Activated CD4-positive, alpha-beta T cell treated with anti-CD3 and anti-CD28 coated beads for 36 hours (primary cell): Measurements from ENCODE around the gene SEMA5A. TPM values are rescaled to one million over a fixed set of nuclear protein-coding genes. Genes with fewer than 3 reads are reported as not detected.

Experiments used
- ATAC-seq: fragments of 200-7000 bp; cut with Tn5 transposase; one replicate; pipeline ENCODE4 v1.10.0; 2021; ENCODE audit warnings: mild to moderate bottlenecking, moderate library complexity
- CTCF ChIA-PET: fragments of 350-600 bp; sonication (Branson Sonifier 250); formaldehyde crosslinking; loops from one replicate; lab custom pipeline; 2021; ENCODE audit warnings: antibody characterized with exemption; lab: Charles Lee
- POLR2A ChIA-PET: fragments of 350-600 bp; sonication (Branson Sonifier 250); formaldehyde crosslinking; loops from one replicate; lab custom pipeline; 2021; ENCODE audit warnings: antibody characterized with exemption, inconsistent platforms; lab: Charles Lee
- DNase-seq: peaks from one replicate; pipeline ENCODE4 v3.0.0-alpha.2; 2020
- H3K27ac Mint-ChIP-seq: one replicate; pipeline ENCODE4 v1.8.0; 2021; ENCODE audit warnings: mixed read lengths
- H3K27me3 Mint-ChIP-seq: one replicate; pipeline ENCODE4 v1.8.0; 2021; ENCODE audit warnings: mixed read lengths
- H3K36me3 Mint-ChIP-seq: one replicate; pipeline ENCODE4 v1.8.0; 2021; ENCODE audit warnings: low read depth, mixed read lengths
- H3K4me1 Mint-ChIP-seq: one replicate; pipeline ENCODE4 v1.8.0; 2021; ENCODE audit warnings: mixed read lengths
- H3K4me3 Mint-ChIP-seq: one replicate; pipeline ENCODE4 v1.8.0; 2021; ENCODE audit warnings: mild to moderate bottlenecking, moderate library complexity, mixed read lengths
- H3K9me3 Mint-ChIP-seq: one replicate; pipeline ENCODE4 v1.8.0; 2021; ENCODE audit warnings: low read depth, mixed read lengths
- intact Hi-C, 2 experiments: fragments of 100-400 bp; cut with DNase I in 1 of 2; cut with micrococcal nuclease in 1 of 2; formaldehyde crosslinking; loops; one replicate each; pipeline versions ENCODE4 v1.14.2 to v1.15.1; 2022 to 2024; cut with DNase I, micrococcal nuclease
- total RNA-seq, 2 experiments: library from RNA; stranded (reverse); gene quantifications; one replicate each; pipeline ENCODE4 v1.2.3, GENCODE V29; 2021

Gene SEMA5A
- total RNA-seq, 2 experiments from 2014 or later: 0.04 TPM; not detected in 1

GRCh38 chr5:9431151-9431495 is 114.8 kb downstream of the SEMA5A start:
- ATAC-seq (no peak), DNase-seq (no peak)
- Mint-ChIP-seq H3K4me3 (no peak overlapping the region), H3K9me3 (no peaks in the 10 kb centered on the region), H3K36me3 (no peaks in the 10 kb centered on the region), H3K27ac (no peak overlapping the region), H3K4me1 (no peaks in the 10 kb centered on the region), H3K27me3 (no peaks in the 10 kb centered on the region)
- CTCF ChIA-PET: no interaction called here
- intact Hi-C loops: no loop called here
- POLR2A ChIA-PET: no interaction called here

DNA sequence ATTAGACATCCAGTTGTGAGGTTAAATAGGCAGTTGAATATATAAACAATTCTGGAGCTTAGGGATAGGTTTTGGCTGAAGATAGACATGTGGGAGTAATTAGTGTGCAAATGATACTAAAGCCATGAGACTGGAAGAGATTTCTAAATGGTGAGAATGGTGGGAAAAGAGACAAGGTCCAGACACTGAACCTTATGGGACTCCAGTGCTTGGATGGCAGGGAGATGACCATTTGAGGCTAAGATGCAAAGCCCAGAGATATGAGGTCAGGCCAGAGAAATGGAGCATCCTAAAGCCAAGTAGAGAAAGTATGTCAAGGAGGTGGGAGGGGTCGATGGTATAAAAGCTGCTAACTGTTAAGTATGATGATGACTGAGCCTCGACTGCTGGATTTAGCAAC is 115.6 kb downstream of the SEMA5A start:
- H3K4me3 Mint-ChIP-seq: no peak overlapping the region
- H3K36me3 Mint-ChIP-seq: no peaks in the 10 kb centered on the region
- ChIA-PET CTCF (no interaction called here), POLR2A (no interaction called here)
- no peaks in the 10 kb centered on the region for H3K9me3 Mint-ChIP-seq
- DNase-seq (no peak), ATAC-seq (no peak)
- H3K27me3 Mint-ChIP-seq: no peaks in the 10 kb centered on the region
- no peaks in the 10 kb centered on the region for H3K4me1 Mint-ChIP-seq
- intact Hi-C loops: no loop called here
- no peak overlapping the region for H3K27ac Mint-ChIP-seq

DNA sequence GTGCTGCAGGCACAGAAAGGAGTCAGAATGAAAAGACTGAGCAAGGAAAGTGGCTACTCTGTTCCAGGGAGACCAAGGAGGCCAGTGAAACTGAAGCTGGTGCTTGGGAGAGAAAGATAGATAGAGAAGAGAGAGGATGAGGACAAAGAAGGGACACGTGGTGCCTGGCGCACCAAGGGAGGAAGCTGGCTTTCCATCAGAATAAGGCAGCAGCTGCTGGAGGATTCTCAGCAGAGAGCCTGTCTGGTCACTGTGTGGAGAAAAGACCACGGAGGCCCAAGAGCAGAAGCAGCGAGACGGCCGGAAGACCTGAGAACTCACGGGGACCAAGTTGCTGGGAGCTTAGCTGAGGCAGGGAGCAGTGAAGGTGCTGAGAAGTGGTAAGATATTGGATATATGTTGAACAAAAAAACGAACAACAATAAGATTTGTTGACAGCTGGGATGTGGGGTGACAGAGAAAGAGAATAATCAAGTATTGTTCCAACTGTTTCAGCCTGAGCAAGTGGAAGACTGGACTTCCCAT is 116.1 kb downstream of the SEMA5A start:
- no peak overlapping the region for H3K4me3 Mint-ChIP-seq
- DNase-seq: no peak
- no peaks in the 10 kb centered on the region for H3K9me3 Mint-ChIP-seq
- no peaks in the 10 kb centered on the region for H3K4me1 Mint-ChIP-seq
- ChIA-PET POLR2A (no interaction called here), CTCF (no interaction called here)
- no peaks in the 10 kb centered on the region for H3K27me3 Mint-ChIP-seq
- intact Hi-C loops: no loop called here
- no peaks in the 10 kb centered on the region for H3K36me3 Mint-ChIP-seq
- H3K27ac Mint-ChIP-seq: no peak overlapping the region
- no peak for ATAC-seq

- intact Hi-C loops: no loop called here
- CTCF ChIA-PET: no interaction called here
- Mint-ChIP-seq H3K27ac (no peak overlapping the region), H3K4me1 (no peaks in the 10 kb centered on the region), H3K4me3 (no peak overlapping the region), H3K9me3 (no peaks in the 10 kb centered on the region), H3K27me3 (no peaks in the 10 kb centered on the region), H3K36me3 (no peaks in the 10 kb centered on the region)
- POLR2A ChIA-PET: no interaction called here
- DNase-seq: no peak
- ATAC-seq: no peak
Measured at GRCh38 chr5:9428272-9428671, 117.6 kb downstream of the SEMA5A start.

- Mint-ChIP-seq H3K4me1 (no peaks in the 10 kb centered on the region), H3K27ac (no peak overlapping the region), H3K36me3 (no peaks in the 10 kb centered on the region), H3K27me3 (no peaks in the 10 kb centered on the region), H3K4me3 (no peak overlapping the region), H3K9me3 (no peaks in the 10 kb centered on the region)
- POLR2A ChIA-PET: no interaction called here
- DNase-seq: no peak
- intact Hi-C loops: no loop called here
- CTCF ChIA-PET: no interaction called here
- no peak for ATAC-seq
Measured at GRCh38 chr5:9425710-9426109, 120.2 kb downstream of the SEMA5A start.

GRCh38 chr5:9423571-9423970 is 122.3 kb downstream of the SEMA5A start:
- Mint-ChIP-seq H3K9me3 (peaks cover 9% of the 10 kb centered on the region), H3K4me3 (no peak overlapping the region), H3K4me1 (no peaks in the 10 kb centered on the region), H3K36me3 (no peaks in the 10 kb centered on the region), H3K27me3 (no peaks in the 10 kb centered on the region), H3K27ac (no peak overlapping the region)
- ChIA-PET POLR2A (no interaction called here), CTCF (no interaction called here)
- DNase-seq (no peak), ATAC-seq (no peak)
- intact Hi-C loops: no loop called here

DNA sequence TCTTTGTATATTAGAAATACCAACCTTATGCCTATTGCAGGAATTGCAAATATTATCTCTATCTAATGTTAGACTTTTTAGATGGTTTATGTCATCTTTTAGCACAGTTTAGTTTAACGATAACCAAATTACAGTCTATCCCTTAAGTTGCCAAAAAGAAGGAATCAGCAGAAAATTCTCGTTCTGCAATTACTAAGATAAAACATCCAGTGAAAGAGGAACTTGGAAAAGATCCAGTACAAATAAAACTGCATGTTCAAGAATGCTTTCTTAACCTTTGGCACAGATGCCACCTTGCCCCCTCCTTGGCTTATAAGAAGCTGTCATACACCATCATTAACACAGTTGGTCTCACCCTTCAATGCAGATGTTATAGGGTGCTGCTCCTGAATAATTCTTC is 124.0 kb downstream of the SEMA5A start:
- peaks cover 9% of the 10 kb centered on the region for H3K9me3 Mint-ChIP-seq
- no peak overlapping the region for H3K4me3 Mint-ChIP-seq
- ChIA-PET POLR2A (no interaction called here), CTCF (no interaction called here)
- no peaks in the 10 kb centered on the region for H3K36me3 Mint-ChIP-seq
- no peaks in the 10 kb centered on the region for H3K4me1 Mint-ChIP-seq
- ATAC-seq (no peak), DNase-seq (no peak)
- H3K27me3 Mint-ChIP-seq: no peaks in the 10 kb centered on the region
- H3K27ac Mint-ChIP-seq: no peak overlapping the region
- intact Hi-C loops: no loop called here

- H3K4me1 Mint-ChIP-seq: no peaks in the 10 kb centered on the region
- intact Hi-C loops: no loop called here
- H3K27me3 Mint-ChIP-seq: no peaks in the 10 kb centered on the region
- H3K4me3 Mint-ChIP-seq: no peak overlapping the region
- ATAC-seq (no peak), DNase-seq (no peak)
- H3K9me3 Mint-ChIP-seq: peaks cover 9% of the 10 kb centered on the region
- H3K36me3 Mint-ChIP-seq: no peaks in the 10 kb centered on the region
- H3K27ac Mint-ChIP-seq: no peak overlapping the region
- CTCF ChIA-PET: no interaction called here
- POLR2A ChIA-PET: no interaction called here
Measured at GRCh38 chr5:9419794-9420193, 126.1 kb downstream of the SEMA5A start.

DNA sequence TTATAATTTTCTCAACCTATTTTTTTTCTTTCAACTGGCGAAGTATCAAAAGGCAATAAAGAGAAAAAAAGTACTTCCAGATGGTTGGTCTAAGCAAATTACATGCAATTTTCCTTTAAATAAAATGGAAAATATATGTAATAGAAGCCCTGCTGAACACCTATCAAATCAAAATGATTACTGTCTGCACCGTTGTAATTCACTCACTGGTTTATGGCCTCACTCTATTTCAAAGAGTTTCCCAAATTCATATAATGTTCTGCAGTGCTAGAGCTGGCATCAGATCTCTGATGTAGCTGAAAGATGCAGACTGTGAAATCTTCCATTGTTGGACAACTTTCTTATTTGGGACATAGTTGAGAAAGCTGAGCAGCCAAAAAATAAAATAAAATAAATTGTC is 130.3 kb downstream of the SEMA5A start:
- no peaks in the 10 kb centered on the region for H3K4me1 Mint-ChIP-seq
- no peaks in the 10 kb centered on the region for H3K36me3 Mint-ChIP-seq
- H3K4me3 Mint-ChIP-seq: no peak overlapping the region
- ATAC-seq (no peak), DNase-seq (no peak)
- no peaks in the 10 kb centered on the region for H3K27me3 Mint-ChIP-seq
- ChIA-PET POLR2A (no interaction called here), CTCF (no interaction called here)
- H3K27ac Mint-ChIP-seq: no peak overlapping the region
- peaks cover 11% of the 10 kb centered on the region for H3K9me3 Mint-ChIP-seq
- intact Hi-C loops: no loop called here

GRCh38 chr5:9415091-9415490 is 130.8 kb downstream of the SEMA5A start:
- ATAC-seq (no peak), DNase-seq (no peak)
- no peaks in the 10 kb centered on the region for H3K36me3 Mint-ChIP-seq
- CTCF ChIA-PET: no interaction called here
- H3K9me3 Mint-ChIP-seq: peaks cover 11% of the 10 kb centered on the region
- no peak overlapping the region for H3K27ac Mint-ChIP-seq
- no peak overlapping the region for H3K4me3 Mint-ChIP-seq
- no peaks in the 10 kb centered on the region for H3K4me1 Mint-ChIP-seq
- intact Hi-C loops: no loop called here
- H3K27me3 Mint-ChIP-seq: no peaks in the 10 kb centered on the region
- POLR2A ChIA-PET: no interaction called here

GRCh38 chr5:9411142-9411541 is 134.7 kb downstream of the SEMA5A start:
- ATAC-seq (no peak), DNase-seq (no peak)
- intact Hi-C loops: no loop called here
- ChIA-PET CTCF (no interaction called here), POLR2A (no interaction called here)
- Mint-ChIP-seq H3K27me3 (no peaks in the 10 kb centered on the region), H3K4me1 (no peaks in the 10 kb centered on the region), H3K9me3 (peaks cover 5% of the 10 kb centered on the region), H3K4me3 (no peak overlapping the region), H3K27ac (no peak overlapping the region), H3K36me3 (no peaks in the 10 kb centered on the region)

DNA sequence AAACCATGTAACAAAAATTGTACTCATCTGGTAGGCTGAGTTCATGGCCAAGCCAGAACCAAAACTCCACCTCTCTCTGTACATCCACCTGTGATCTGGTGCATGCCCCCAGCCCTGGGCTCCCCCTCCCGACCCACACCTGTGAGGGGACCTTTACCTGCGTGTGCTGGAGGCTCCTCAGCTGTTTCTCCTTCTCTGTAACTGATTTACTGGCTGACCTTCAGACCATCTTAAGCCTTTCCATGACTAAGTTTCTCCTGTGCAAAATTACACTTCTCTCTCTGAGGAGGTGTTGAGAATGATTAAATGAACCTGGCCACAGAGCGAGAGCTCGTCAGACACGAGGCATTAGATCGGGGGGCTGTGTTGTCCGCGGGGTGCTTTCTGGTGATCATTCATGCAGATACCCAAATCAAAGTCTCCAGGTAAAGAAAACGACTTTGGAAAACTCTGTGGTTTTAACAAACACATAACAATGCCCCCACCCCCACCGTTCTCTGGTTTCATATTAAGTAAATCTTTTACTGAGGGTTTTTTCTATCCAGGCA is 136.4 kb downstream of the SEMA5A start:
- Mint-ChIP-seq H3K9me3 (peaks cover 5% of the 10 kb centered on the region), H3K27ac (no peak overlapping the region), H3K4me3 (no peak overlapping the region), H3K27me3 (no peaks in the 10 kb centered on the region), H3K4me1 (no peaks in the 10 kb centered on the region), H3K36me3 (no peaks in the 10 kb centered on the region)
- ATAC-seq: no peak
- DNase-seq: no peak
- intact Hi-C loops: no loop called here
- ChIA-PET POLR2A (no interaction called here), CTCF (interaction anchor here (0.8 kb wide), 1 partner anchor 1735 kb away, joined by 3 read pairs; no protein-coding TSS in a partner anchor)

GRCh38 chr5:9408964-9409363 is 136.9 kb downstream of the SEMA5A start:
- ChIA-PET CTCF (no interaction called here), POLR2A (no interaction called here)
- Mint-ChIP-seq H3K4me3 (no peak overlapping the region), H3K36me3 (no peaks in the 10 kb centered on the region), H3K27ac (no peak overlapping the region), H3K9me3 (peaks cover 5% of the 10 kb centered on the region), H3K27me3 (no peaks in the 10 kb centered on the region), H3K4me1 (no peaks in the 10 kb centered on the region)
- DNase-seq (no peak), ATAC-seq (no peak)
- intact Hi-C loops: no loop called here
